ENCODE results near the gene SASH1. TPM values are rescaled to one million over a fixed set of nuclear protein-coding genes. Genes with fewer than 3 reads are reported as not detected.

Gene SASH1
- total RNA-seq, 2 donors from 2014 or later = 4.6 to 12.4 TPM

DNA sequence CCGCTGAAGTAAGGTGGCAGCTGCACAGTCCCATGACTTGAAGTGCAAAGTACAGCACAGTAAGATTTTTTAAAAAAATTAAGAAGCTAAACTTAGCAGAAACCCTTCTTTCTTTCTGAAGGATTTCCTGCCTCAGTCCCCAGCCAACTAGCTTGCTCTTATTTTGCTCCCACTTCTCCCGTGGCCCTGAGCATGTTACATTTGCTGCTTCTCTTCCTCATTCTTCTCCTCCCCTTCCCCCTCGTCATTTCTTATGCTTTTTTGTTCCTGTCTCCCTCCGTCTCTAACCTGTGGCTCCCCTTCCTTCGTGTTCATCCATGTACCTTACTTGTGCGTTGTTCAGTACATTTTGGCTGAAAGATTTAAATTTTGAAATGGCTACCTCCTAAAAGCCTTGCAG is 123.0 kb downstream of the SASH1 start:
- Mint-ChIP-seq H3K27ac (no peak overlapping the region), H3K36me3 (ENCODE audit: low read depth) (no peaks in the 10 kb centered on the region), H3K4me1 (peaks cover 12% of the 10 kb centered on the region), H3K4me3 (no peak overlapping the region), H3K9me3 (no peaks in the 10 kb centered on the region), H3K27me3 (ENCODE audit: insufficient read depth) (no peaks in the 10 kb centered on the region)
- H3K9ac ChIP-seq (ENCODE audit: extremely low read depth, low read length, poor library complexity, severe bottlenecking) = no peak overlapping the region
- no peak overlapping the region for H3K27ac ChIP-seq (ENCODE audit: low read depth, low read length)
- WGBS, 2 experiments (ENCODE audit: insufficient coverage in 1 of 2, insufficient read length in 1 of 2) = 91 to 92% methylated on average over 3 to 6 of the region's 6 CpGs
- TF ChIP-seq, protein P1, sequence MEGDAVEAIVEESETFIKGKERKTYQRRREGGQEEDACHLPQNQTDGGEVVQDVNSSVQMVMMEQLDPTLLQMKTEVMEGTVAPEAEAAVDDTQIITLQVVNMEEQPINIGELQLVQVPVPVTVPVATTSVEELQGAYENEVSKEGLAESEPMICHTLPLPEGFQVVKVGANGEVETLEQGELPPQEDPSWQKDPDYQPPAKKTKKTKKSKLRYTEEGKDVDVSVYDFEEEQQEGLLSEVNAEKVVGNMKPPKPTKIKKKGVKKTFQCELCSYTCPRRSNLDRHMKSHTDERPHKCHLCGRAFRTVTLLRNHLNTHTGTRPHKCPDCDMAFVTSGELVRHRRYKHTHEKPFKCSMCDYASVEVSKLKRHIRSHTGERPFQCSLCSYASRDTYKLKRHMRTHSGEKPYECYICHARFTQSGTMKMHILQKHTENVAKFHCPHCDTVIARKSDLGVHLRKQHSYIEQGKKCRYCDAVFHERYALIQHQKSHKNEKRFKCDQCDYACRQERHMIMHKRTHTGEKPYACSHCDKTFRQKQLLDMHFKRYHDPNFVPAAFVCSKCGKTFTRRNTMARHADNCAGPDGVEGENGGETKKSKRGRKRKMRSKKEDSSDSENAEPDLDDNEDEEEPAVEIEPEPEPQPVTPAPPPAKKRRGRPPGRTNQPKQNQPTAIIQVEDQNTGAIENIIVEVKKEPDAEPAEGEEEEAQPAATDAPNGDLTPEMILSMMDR (conservative IDR thresholded peaks at IDR 0.05) = no peak
- no peak overlapping the region for H3K4me3 ChIP-seq (ENCODE audit: low read length)
- no peaks in the 10 kb centered on the region for H3K27me3 ChIP-seq (ENCODE audit: control insufficient read depth, insufficient read depth, low read length, poor library complexity, severe bottlenecking)
- DNase-seq = no peak
- H3K36me3 ChIP-seq (ENCODE audit: control insufficient read depth, insufficient read depth, low read length) = no peaks in the 10 kb centered on the region
- H3K4me1 ChIP-seq (ENCODE audit: control insufficient read depth, insufficient read depth, low read length) = no peaks in the 10 kb centered on the region
- H3K9me3 ChIP-seq (ENCODE audit: control insufficient read depth, low read length) = no peaks in the 10 kb centered on the region

DNA sequence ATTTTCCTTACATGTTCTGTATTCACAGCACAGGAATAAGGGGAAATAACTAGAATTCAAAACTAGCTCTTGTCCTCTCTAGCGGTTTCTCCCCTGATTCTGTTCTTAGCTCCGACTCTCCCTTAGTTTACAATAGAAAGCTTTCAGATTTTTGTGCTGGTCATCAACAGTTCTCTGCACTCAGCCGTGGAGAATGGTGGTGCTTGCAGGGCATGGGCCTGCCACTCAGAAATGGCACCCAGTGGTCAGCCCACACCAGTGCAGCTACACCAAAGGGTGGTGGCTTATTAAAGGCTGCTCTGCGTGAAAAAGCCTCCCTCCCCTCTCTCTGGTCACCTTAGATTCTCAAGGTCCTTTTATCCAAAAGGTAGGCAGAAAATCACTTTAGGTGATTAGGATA is 123.5 kb downstream of the SASH1 start:
- WGBS, 2 experiments (ENCODE audit: insufficient coverage in 1 of 2, insufficient read length in 1 of 2) = 73 to 83% methylated on average over 2 to 4 of the region's 4 CpGs
- no peak overlapping the region for H3K4me3 Mint-ChIP-seq

DNA sequence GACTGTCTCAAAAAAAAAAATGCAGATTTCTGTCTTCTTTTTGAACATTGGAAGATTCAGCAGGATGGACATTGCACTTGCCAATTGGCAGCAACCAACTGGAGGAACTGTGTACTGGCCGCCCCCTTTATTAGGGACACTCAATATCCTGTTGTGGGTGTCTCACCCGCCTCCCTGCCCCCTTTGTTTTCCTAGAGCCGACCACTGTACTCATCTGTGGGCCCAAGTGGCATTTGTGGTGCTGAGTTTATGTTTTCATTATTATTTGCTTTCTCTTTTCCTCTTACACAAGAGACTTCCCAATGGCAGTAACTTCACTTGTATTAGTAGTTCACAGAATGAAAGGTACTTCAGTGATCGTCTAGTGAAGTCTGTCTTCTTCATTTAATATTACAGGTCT is 125.3 kb downstream of the SASH1 start:
- no peak overlapping the region for H3K9ac ChIP-seq (ENCODE audit: extremely low read depth, low read length, poor library complexity, severe bottlenecking)
- no peak for DNase-seq
- Mint-ChIP-seq H3K4me3 (no peak overlapping the region), H3K36me3 (ENCODE audit: low read depth) (no peaks in the 10 kb centered on the region), H3K9me3 (no peaks in the 10 kb centered on the region), H3K27me3 (ENCODE audit: insufficient read depth) (no peaks in the 10 kb centered on the region), H3K27ac (no peak overlapping the region), H3K4me1 (peaks cover 12% of the 10 kb centered on the region)
- H3K27me3 ChIP-seq (ENCODE audit: control insufficient read depth, insufficient read depth, low read length, poor library complexity, severe bottlenecking) = no peaks in the 10 kb centered on the region
- no peak overlapping the region for H3K27ac ChIP-seq (ENCODE audit: low read depth, low read length)
- peaks cover 9% of the 10 kb centered on the region for H3K36me3 ChIP-seq (ENCODE audit: control insufficient read depth, insufficient read depth, low read length)
- TF ChIP-seq, protein P1 (conservative IDR thresholded peaks at IDR 0.05) = no peak
- H3K4me3 ChIP-seq (ENCODE audit: low read length) = no peak overlapping the region
- 88 to 100% methylated on average over 2 to 4 of the region's 4 CpGs for WGBS, 2 experiments (ENCODE audit: insufficient coverage in 1 of 2, insufficient read length in 1 of 2)
- no peaks in the 10 kb centered on the region for H3K9me3 ChIP-seq (ENCODE audit: control insufficient read depth, low read length)
- no peaks in the 10 kb centered on the region for H3K4me1 ChIP-seq (ENCODE audit: control insufficient read depth, insufficient read depth, low read length)

More for the DNA sequence above, 123.5 kb downstream of the SASH1 start:
- Mint-ChIP-seq H3K27ac (no peak overlapping the region), H3K4me1 (peaks cover 12% of the 10 kb centered on the region), H3K36me3 (ENCODE audit: low read depth) (no peaks in the 10 kb centered on the region), H3K27me3 (ENCODE audit: insufficient read depth) (no peaks in the 10 kb centered on the region), H3K9me3 (no peaks in the 10 kb centered on the region)
- no peak overlapping the region for H3K4me3 ChIP-seq (ENCODE audit: low read length)
- no peaks in the 10 kb centered on the region for H3K4me1 ChIP-seq (ENCODE audit: control insufficient read depth, insufficient read depth, low read length)
- no peaks in the 10 kb centered on the region for H3K36me3 ChIP-seq (ENCODE audit: control insufficient read depth, insufficient read depth, low read length)
- H3K9me3 ChIP-seq (ENCODE audit: control insufficient read depth, low read length) = no peaks in the 10 kb centered on the region
- TF ChIP-seq, protein P1 (conservative IDR thresholded peaks at IDR 0.05) = no peak
- no peak for DNase-seq
- H3K27me3 ChIP-seq (ENCODE audit: control insufficient read depth, insufficient read depth, low read length, poor library complexity, severe bottlenecking) = no peaks in the 10 kb centered on the region
- H3K9ac ChIP-seq (ENCODE audit: extremely low read depth, low read length, poor library complexity, severe bottlenecking) = no peak overlapping the region
- H3K27ac ChIP-seq (ENCODE audit: low read depth, low read length) = no peak overlapping the region
